ENCODE results near the gene GHRH. TPM values are rescaled to one million over a fixed set of nuclear protein-coding genes. Genes with fewer than 3 reads are reported as not detected.

The GHRH gene
- total RNA-seq, 1 donor from 2014 or later: not detected

- Histone ChIP-seq H3K36me3 (ENCODE audit: control insufficient read depth, insufficient read depth, low read length) (peaks cover 1% of the 10 kb centered on the region), H3K27me3 (ENCODE audit: control insufficient read depth, insufficient read depth, low read length) (no peaks in the 10 kb centered on the region), H3K4me3 (ENCODE audit: low read depth, low read length) (no peak overlapping the region)
- no peak for TF ChIP-seq CTCF (IDR thresholded peaks at IDR 0.05; ENCODE audit: insufficient read depth, low read length, poor library complexity, severe bottlenecking)
- no peak for DNase-seq (ENCODE audit: low read depth)
These were observed 17.0 kb downstream of the GHRH start for GRCh38 chr20:37244572-37244957.

GRCh38 chr20:37243937-37244571 is 17.6 kb downstream of the GHRH start:
- H3K36me3 ChIP-seq (ENCODE audit: control insufficient read depth, insufficient read depth, low read length): peaks cover 1% of the 10 kb centered on the region
- no peak for DNase-seq (ENCODE audit: low read depth)

GRCh38 chr20:37243076-37243936 is 18.3 kb downstream of the GHRH start:
- no peak for TF ChIP-seq CTCF (IDR thresholded peaks at IDR 0.05; ENCODE audit: insufficient read depth, low read length, poor library complexity, severe bottlenecking)
- DNase-seq (ENCODE audit: low read depth): no peak
- H3K27me3 ChIP-seq (ENCODE audit: control insufficient read depth, insufficient read depth, low read length): no peaks in the 10 kb centered on the region
- peaks cover 1% of the 10 kb centered on the region for H3K36me3 ChIP-seq (ENCODE audit: control insufficient read depth, insufficient read depth, low read length)
- no peak overlapping the region for H3K4me3 ChIP-seq (ENCODE audit: low read depth, low read length)

More at GRCh38 chr20:37243937-37244571, 17.6 kb downstream of the GHRH start:
- H3K27me3 ChIP-seq (ENCODE audit: control insufficient read depth, insufficient read depth, low read length): no peaks in the 10 kb centered on the region
- TF ChIP-seq CTCF (IDR thresholded peaks at IDR 0.05; ENCODE audit: insufficient read depth, low read length, poor library complexity, severe bottlenecking): no peak
- H3K4me3 ChIP-seq (ENCODE audit: low read depth, low read length): no peak overlapping the region

GRCh38 chr20:37242503-37242902 is 19.1 kb downstream of the GHRH start:
- TF ChIP-seq CTCF (IDR thresholded peaks at IDR 0.05; ENCODE audit: insufficient read depth, low read length, poor library complexity, severe bottlenecking): no peak
- no peak for DNase-seq (ENCODE audit: low read depth)
- H3K4me3 ChIP-seq (ENCODE audit: low read depth, low read length): no peak overlapping the region
- no peaks in the 10 kb centered on the region for H3K27me3 ChIP-seq (ENCODE audit: control insufficient read depth, insufficient read depth, low read length)
- H3K36me3 ChIP-seq (ENCODE audit: control insufficient read depth, insufficient read depth, low read length): peaks cover 1% of the 10 kb centered on the region

- Histone ChIP-seq H3K27me3 (ENCODE audit: control insufficient read depth, insufficient read depth, low read length) (no peaks in the 10 kb centered on the region), H3K4me3 (ENCODE audit: low read depth, low read length) (no peak overlapping the region), H3K36me3 (ENCODE audit: control insufficient read depth, insufficient read depth, low read length) (peaks cover 4% of the 10 kb centered on the region)
- no peak for TF ChIP-seq CTCF (IDR thresholded peaks at IDR 0.05; ENCODE audit: insufficient read depth, low read length, poor library complexity, severe bottlenecking)
- DNase-seq (ENCODE audit: low read depth): no peak
These were observed 21.1 kb downstream of the GHRH start for GRCh38 chr20:37240337-37241067.

All from kidney epithelial cell (primary cell).